SK-N-SH treated with all-trans-retinoic acid at 6 μM for 48 hours (cell line): ENCODE results near the gene SEC16A.

Experiments used
- ATAC-seq: fragments of 200-7000 bp; cut with Tn5 transposase; 3 replicates; pipeline ENCODE4 v1.9.1; 2020; ENCODE audit warnings: mild to moderate bottlenecking, moderate library complexity
- ARNTL ChIP-seq: fragments of 450-650 bp; formaldehyde crosslinking; IDR thresholded peaks from 2 replicates; pipeline ENCODE4 v1.5.0; 2020; ENCODE audit warnings: low read depth, mild to moderate bottlenecking, moderate library complexity, borderline replicate concordance
- BACH2 ChIP-seq: fragments of 250-450 bp; sonication (Bioruptor Pico); IDR thresholded peaks from 2 replicates; pipeline ENCODE4 v1.9.0; 2021; ENCODE audit warnings: mild to moderate bottlenecking, borderline replicate concordance
- CREB5 ChIP-seq: fragments of 250-450 bp; sonication (Bioruptor Pico); IDR thresholded peaks from 2 replicates; pipeline ENCODE4 v1.5.1; 2020; ENCODE audit warnings: low read depth, mild to moderate bottlenecking, moderate library complexity
- CSDC2 ChIP-seq: fragments of 250-450 bp; sonication (Bioruptor Pico); IDR thresholded peaks from 2 replicates; pipeline ENCODE4 v1.5.0; 2020; ENCODE audit warnings: mild to moderate bottlenecking, moderate library complexity
- CSRNP3 ChIP-seq: fragments of 250-450 bp; sonication (Bioruptor Pico); IDR thresholded peaks from 2 replicates; pipeline ENCODE4 v1.5.1; 2021; ENCODE audit warnings: mild to moderate bottlenecking, moderate library complexity
- ESRRG ChIP-seq: fragments of 250-450 bp; sonication (Bioruptor Pico); IDR thresholded peaks from 2 replicates; pipeline ENCODE4 v1.6.1; 2021; ENCODE audit warnings: mild to moderate bottlenecking
- GLIS3 ChIP-seq: fragments of 250-450 bp; sonication (Bioruptor Pico); IDR thresholded peaks from 2 replicates; pipeline ENCODE4 v1.5.0; 2020; ENCODE audit warnings: mild to moderate bottlenecking, moderate library complexity
- ISL1 ChIP-seq: fragments of 250-450 bp; sonication (Bioruptor Pico); IDR thresholded peaks from 2 replicates; pipeline ENCODE4 v2.1.2; 2022; ENCODE audit warnings: mild to moderate bottlenecking, moderate library complexity
- OSR1 ChIP-seq: fragments of 250-450 bp; sonication (Bioruptor Pico); IDR thresholded peaks from 2 replicates; pipeline ENCODE4 v1.8.0; 2022; ENCODE audit warnings: moderate library complexity, mild to moderate bottlenecking, inconsistent platforms
- PATZ1 ChIP-seq: fragments of 250-450 bp; sonication (Bioruptor Pico); IDR thresholded peaks from 2 replicates; pipeline ENCODE4 v1.8.0; 2020; ENCODE audit warnings: mild to moderate bottlenecking, moderate library complexity, borderline replicate concordance
- POU6F1 ChIP-seq: fragments of 250-450 bp; sonication (Bioruptor Pico); IDR thresholded peaks from 2 replicates; pipeline ENCODE4 v1.8.0; 2021; ENCODE audit warnings: low read depth, mild to moderate bottlenecking, moderate library complexity, borderline replicate concordance
- PPARA ChIP-seq: fragments of 250-450 bp; sonication (Bioruptor Pico); IDR thresholded peaks from 2 replicates; pipeline ENCODE4 v1.5.0; 2020; ENCODE audit warnings: mild to moderate bottlenecking, borderline replicate concordance
- RARB ChIP-seq: fragments of 250-450 bp; sonication (Bioruptor Pico); IDR thresholded peaks from 2 replicates; pipeline ENCODE4 v1.8.0; 2021; ENCODE audit warnings: mild to moderate bottlenecking, moderate library complexity
- SNAI2 ChIP-seq: fragments of 250-450 bp; sonication (Bioruptor Pico); IDR thresholded peaks from 2 replicates; pipeline ENCODE4 v1.5.0; 2020; ENCODE audit warnings: mild to moderate bottlenecking, moderate library complexity
- TCF4 ChIP-seq: fragments of 250-450 bp; sonication (Bioruptor Pico); IDR thresholded peaks from 2 replicates; pipeline ENCODE4 v1.8.0; 2021; ENCODE audit warnings: mild to moderate bottlenecking, moderate library complexity, borderline replicate concordance
- TOX ChIP-seq: fragments of 250-450 bp; sonication (Bioruptor Pico); IDR thresholded peaks from 2 replicates; pipeline ENCODE4 v1.8.0; 2021; ENCODE audit warnings: mild to moderate bottlenecking, moderate library complexity, borderline replicate concordance
- TSHZ2 ChIP-seq: fragments of 250-450 bp; sonication (Bioruptor Pico); IDR thresholded peaks from 2 replicates; pipeline ENCODE4 v1.5.0; 2020; ENCODE audit warnings: mild to moderate bottlenecking, moderate library complexity
- ZC3H10 ChIP-seq: fragments of 250-450 bp; sonication (Bioruptor Pico); IDR thresholded peaks from 2 replicates; pipeline ENCODE4 v1.5.1; 2021; ENCODE audit warnings: mild to moderate bottlenecking, moderate library complexity
- ZFP3 ChIP-seq: fragments of 250-450 bp; sonication (Bioruptor Pico); IDR thresholded peaks from 2 replicates; pipeline ENCODE4 v1.5.0; 2020; ENCODE audit warnings: mild to moderate bottlenecking, moderate library complexity
- ZFP30 ChIP-seq: fragments of 450-650 bp; formaldehyde crosslinking; IDR thresholded peaks from 2 replicates; pipeline ENCODE4 v1.5.0; 2022; ENCODE audit warnings: mild to moderate bottlenecking, moderate library complexity
- ZNF565 ChIP-seq: fragments of 450-650 bp; formaldehyde crosslinking; conservative IDR thresholded peaks from 2 replicates; pipeline ENCODE4 v1.5.0; 2020; ENCODE audit warnings: low read depth, mild to moderate bottlenecking, moderate library complexity
- ZNF70 ChIP-seq: fragments of 450-650 bp; formaldehyde crosslinking; IDR thresholded peaks from 2 replicates; pipeline ENCODE4 v1.5.0; 2020; ENCODE audit warnings: mild to moderate bottlenecking, moderate library complexity
- ZNF8 ChIP-seq: fragments of 450-650 bp; formaldehyde crosslinking; IDR thresholded peaks from 2 replicates; pipeline ENCODE4 v1.5.0; 2020; ENCODE audit warnings: mild to moderate bottlenecking, moderate library complexity

The SEC16A gene

GRCh38 chr9:136513191-136513590, 30.4 kb upstream of the SEC16A start:
- no peak for ATAC-seq
- TF ChIP-seq BACH2 (CRISPR knock-in tag), result no peak
- no peak for TF ChIP-seq PPARA (CRISPR knock-in tag)
- no peak for TF ChIP-seq GLIS3 (CRISPR knock-in tag)
- TF ChIP-seq CREB5 (CRISPR knock-in tag), result no peak
- TF ChIP-seq RARB (CRISPR knock-in tag), result no peak
- TF ChIP-seq SNAI2 (CRISPR knock-in tag), result no peak
- TF ChIP-seq CSDC2 (CRISPR knock-in tag), result no peak
- TF ChIP-seq OSR1 (CRISPR knock-in tag), result no peak
- no peak for TF ChIP-seq ISL1 (CRISPR knock-in tag)
- TF ChIP-seq ESRRG (CRISPR knock-in tag), result no peak
- no peak for TF ChIP-seq ZFP3
- TF ChIP-seq TSHZ2 (CRISPR knock-in tag), result no peak
- no peak for TF ChIP-seq ARNTL (CRISPR knock-in tag)
- no peak for TF ChIP-seq CSRNP3 (CRISPR knock-in tag)
- no peak for TF ChIP-seq ZNF565 (CRISPR knock-in tag)
- TF ChIP-seq ZC3H10 (CRISPR knock-in tag), result no peak

- ATAC-seq, result peak; percentile 18; the same call in 2 of the 3 replicates
Measured at GRCh38 chr9:136512651-136513071, 29.8 kb upstream of the SEC16A start.

GRCh38 chr9:136511670-136512592, 29.1 kb upstream of the SEC16A start:
- ATAC-seq, result no peak
- TF ChIP-seq ZNF70 (CRISPR knock-in tag) (no peak), ZFP30 (CRISPR knock-in tag) (no peak), OSR1 (CRISPR knock-in tag) (no peak), TSHZ2 (CRISPR knock-in tag) (no peak), PPARA (CRISPR knock-in tag) (no peak), ESRRG (CRISPR knock-in tag) (no peak), TOX (no peak), TCF4 (no peak), POU6F1 (CRISPR knock-in tag) (no peak), ZNF8 (CRISPR knock-in tag) (no peak), ZNF565 (CRISPR knock-in tag) (no peak), ARNTL (CRISPR knock-in tag) (no peak), PATZ1 (CRISPR knock-in tag) (no peak), CSDC2 (CRISPR knock-in tag) (no peak), BACH2 (CRISPR knock-in tag) (no peak), CREB5 (CRISPR knock-in tag) (no peak), SNAI2 (CRISPR knock-in tag) (no peak), GLIS3 (CRISPR knock-in tag) (no peak)

More at GRCh38 chr9:136512651-136513071, 29.8 kb upstream of the SEC16A start:
- TF ChIP-seq GLIS3 (CRISPR knock-in tag), result no peak
